Measurements from ENCODE around the gene FUT7. TPM values are rescaled to one million over a fixed set of nuclear protein-coding genes. Genes with fewer than 3 reads are reported as not detected.
A peak's percentile ranks its signal among the peaks of the same experiment; 100 is the strongest.

FUT7 gene
- total RNA-seq, 1 donor = 2.6 TPM

DNA sequence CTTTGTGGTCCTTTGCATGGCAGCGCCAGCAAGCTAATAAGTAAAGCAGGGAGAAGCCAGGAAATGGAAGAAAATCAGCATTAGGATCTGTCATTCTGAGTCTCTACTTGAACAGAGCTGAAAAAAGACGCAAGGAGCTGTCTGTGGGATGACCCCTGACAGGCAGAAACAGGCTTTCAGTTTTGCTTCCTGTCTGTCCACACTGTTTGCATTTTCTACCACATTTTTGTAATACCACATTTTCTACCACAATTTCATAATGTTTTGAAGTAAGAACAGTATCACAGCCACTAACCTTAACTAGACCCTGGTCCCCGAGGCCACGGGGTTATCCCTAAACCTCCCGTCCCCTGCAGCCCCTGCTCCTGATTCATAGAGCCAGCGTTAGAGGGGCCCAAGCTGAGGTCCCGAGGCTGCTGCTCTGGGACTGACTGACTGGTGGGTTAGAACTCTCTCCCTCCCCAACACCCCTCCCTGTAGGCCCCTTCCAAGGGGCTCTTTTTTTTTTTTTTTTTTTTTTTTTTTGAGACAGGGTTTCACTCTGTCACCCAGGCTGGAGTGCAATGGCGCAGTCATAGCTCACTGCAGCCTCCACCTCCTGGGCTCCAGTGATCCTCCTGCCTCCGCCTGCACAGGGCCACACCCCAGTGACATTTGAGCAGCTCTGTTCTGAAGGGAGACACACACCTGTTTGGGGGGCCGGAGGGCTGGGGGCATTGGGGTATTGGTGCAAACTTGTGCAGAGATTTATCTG is 31.5 kb downstream of the FUT7 start:
- H3K4me3 ChIP-seq (ENCODE audit: low read length) = no peak overlapping the region
- no peaks in the 10 kb centered on the region for H3K9me3 ChIP-seq (ENCODE audit: low read depth, low read length)
- no peaks in the 10 kb centered on the region for H3K27me3 ChIP-seq (ENCODE audit: insufficient read depth, low read length)
- H3K4me1 ChIP-seq (ENCODE audit: insufficient read depth, low read length) = peaks cover 64% of the 10 kb centered on the region

DNA sequence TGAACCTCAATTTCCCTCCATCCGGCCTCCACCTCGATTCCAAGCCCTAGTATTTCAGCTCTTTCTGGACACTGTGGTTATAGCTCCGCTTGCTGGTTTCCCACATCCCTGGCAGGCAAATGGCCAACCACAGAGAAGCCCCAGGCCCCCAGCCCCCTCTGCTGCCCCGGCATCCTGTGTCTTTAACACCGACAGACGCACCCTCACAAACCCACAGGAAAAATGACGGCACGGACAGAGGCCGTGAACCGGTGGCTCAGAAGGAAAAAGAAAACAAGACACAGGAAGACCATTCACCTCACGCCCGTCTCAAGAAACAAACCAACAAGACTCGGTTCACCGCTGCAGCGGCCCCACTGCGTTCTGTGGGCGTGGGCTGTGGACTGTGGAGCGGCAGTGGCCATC is 34.1 kb downstream of the FUT7 start:
- no peak overlapping the region for H3K4me3 ChIP-seq (ENCODE audit: low read length)
- H3K4me1 ChIP-seq (ENCODE audit: insufficient read depth, low read length) = peaks cover 81% of the 10 kb centered on the region
- no peaks in the 10 kb centered on the region for H3K9me3 ChIP-seq (ENCODE audit: low read depth, low read length)
- no peaks in the 10 kb centered on the region for H3K27me3 ChIP-seq (ENCODE audit: insufficient read depth, low read length)

DNA sequence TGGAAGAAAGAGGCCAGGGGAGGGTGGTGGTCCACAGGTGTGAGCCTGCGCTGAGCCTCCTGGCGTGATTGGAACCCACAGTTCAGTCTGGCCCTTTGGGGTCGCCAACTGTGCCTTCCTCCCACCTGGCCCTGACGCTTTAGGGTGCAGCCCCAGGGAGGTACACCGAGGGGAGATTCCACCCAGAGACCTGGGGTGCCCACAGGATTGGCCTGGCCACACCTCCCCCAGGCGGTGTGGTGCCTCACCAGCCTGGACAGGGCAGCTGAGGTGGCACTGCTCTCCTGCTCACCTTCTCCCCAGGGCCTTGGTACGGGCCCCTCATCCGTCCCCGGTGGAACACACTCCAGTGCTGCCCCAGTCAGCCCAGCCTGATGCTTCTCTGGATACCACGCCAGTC is 34.5 kb downstream of the FUT7 start:
- H3K27me3 ChIP-seq (ENCODE audit: insufficient read depth, low read length) = no peaks in the 10 kb centered on the region
- H3K4me3 ChIP-seq (ENCODE audit: low read length) = no peak overlapping the region

DNA sequence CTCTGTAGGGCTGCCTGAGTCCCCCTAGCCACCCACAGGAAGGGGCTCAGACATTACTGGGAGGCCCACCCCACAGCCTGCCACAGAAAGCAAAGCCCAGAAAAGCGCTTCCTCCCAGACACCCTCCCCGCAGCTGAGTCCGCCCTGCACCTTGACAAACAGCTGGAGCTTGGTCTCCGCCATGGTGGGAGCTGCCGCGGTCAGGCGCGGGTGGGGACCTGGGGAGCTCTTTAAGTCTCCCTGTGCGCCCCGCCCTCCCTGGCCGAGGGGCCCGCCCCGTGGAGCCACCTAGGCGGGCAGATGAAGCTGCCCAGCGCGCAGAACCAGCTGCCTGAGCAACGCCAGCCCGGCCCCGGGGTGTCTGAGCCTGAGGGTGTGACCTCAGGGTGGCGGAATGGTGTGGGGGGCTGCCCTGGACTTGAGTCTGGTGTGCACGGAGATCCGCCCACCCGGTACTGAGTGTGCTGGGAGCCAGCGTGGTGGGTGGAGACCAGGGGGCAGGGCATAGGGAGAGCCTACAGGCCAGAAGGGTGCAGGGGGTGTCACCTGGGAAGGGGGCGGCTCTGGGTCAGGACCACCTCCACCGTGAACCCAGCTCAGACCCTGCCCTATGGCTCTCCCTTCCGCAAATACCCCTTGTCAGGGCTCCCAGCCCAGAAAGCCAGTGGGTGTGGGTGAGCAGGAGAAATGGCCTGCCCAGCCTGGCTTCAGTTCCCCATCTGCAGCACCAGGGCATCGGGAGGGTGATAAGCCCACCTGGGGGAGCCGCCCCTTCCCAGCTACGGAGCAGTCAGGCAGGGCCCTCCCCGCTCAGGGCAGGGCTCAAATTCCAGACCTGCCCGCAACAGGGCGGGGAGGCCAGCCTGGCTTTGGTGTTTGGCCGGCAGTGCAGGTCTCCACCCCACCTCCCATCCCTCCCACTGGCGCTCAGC is 35.3 kb downstream of the FUT7 start, which contains the start of gene CLIC3:
Gene CLIC3, minus strand, starts transcription at position 208 of the 932 bp plus-strand sequence. Its CDS starts 25 bp downstream, at position 183.
- peak within 1 kb of the TSS; percentile 2 for H3K4me3 ChIP-seq (ENCODE audit: low read length)
- no peaks in the 10 kb centered on the region for H3K27me3 ChIP-seq (ENCODE audit: insufficient read depth, low read length)
- H3K9me3 ChIP-seq (ENCODE audit: low read depth, low read length) = no peaks in the 10 kb centered on the region
- peaks cover 79% of the 10 kb centered on the region for H3K4me1 ChIP-seq (ENCODE audit: insufficient read depth, low read length)

More for the DNA sequence above, 34.5 kb downstream of the FUT7 start:
- Histone ChIP-seq H3K9me3 (ENCODE audit: low read depth, low read length) (no peaks in the 10 kb centered on the region), H3K4me1 (ENCODE audit: insufficient read depth, low read length) (peaks cover 84% of the 10 kb centered on the region)

DNA sequence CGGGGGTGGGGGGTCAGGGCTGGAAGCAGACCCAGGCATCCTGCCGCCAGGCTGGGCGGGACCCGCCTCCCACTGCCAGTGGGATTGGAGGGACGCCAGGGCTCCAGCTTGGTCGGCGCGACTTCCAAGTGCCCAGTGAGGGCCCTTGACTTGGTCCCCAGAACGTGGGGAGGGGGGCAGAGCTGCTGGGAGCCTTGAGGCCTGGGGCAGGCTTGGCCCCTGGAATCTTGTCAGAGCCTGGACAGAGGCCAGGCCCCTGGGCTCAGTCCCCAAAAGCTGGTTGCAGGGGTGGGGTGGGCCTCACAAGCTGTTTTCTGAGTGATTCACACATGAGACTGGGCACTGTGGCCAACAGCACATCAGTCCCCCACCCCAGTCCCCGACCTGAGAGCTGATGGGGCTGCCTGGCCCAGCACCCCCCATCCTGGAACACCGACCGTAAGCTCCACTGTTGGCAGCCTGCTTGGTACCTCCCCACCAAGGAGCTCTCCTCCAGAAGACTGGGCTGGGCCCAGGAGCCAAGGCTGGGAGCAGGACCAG is 36.0 kb downstream of the FUT7 start:
- Histone ChIP-seq H3K27me3 (ENCODE audit: insufficient read depth, low read length) (no peaks in the 10 kb centered on the region), H3K9me3 (ENCODE audit: low read depth, low read length) (no peaks in the 10 kb centered on the region), H3K4me3 (ENCODE audit: low read length) (peak overlapping the region; percentile 2), H3K4me1 (ENCODE audit: insufficient read depth, low read length) (peaks cover 77% of the 10 kb centered on the region)

DNA sequence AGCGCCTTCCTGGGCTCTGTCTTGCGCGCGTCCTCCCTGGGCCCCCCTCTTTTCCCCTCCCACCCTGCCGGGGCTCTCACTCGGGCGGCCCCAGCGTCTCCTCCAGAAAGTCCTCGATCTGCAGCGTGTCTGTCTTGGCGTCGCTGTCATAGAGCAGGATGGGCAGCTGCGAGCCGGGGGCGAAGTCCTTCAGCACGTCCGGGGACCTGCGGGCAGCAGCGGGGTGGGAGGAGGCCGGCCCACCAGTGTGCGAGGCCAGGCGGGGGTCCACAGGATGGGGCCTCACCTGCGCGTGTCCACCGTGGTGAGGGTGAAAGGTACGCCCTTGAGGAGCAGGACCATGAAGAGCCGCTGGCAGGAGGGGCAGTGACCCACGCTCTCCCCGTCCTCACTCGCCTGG is 36.5 kb downstream of the FUT7 start:
- Histone ChIP-seq H3K4me1 (ENCODE audit: insufficient read depth, low read length) (peaks cover 73% of the 10 kb centered on the region), H3K9me3 (ENCODE audit: low read depth, low read length) (no peaks in the 10 kb centered on the region), H3K4me3 (ENCODE audit: low read length) (no peak overlapping the region), H3K27me3 (ENCODE audit: insufficient read depth, low read length) (no peaks in the 10 kb centered on the region)

DNA sequence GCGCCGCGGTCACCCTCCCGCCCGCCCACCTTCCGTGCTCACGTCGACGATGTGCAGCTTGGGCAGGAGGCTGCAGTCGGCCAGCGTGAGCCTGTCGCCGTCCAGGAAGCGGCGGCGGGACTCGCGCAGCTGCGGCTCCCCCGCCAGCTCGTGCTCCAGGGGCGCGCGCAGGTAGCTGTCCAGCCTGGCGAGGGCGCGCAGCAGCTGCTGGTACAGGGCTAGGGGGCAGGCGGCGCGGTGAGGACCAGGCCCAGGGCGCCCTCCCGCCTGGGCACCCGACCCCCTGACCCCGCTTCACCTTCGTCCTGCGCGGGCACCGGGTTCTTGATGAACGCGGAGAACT is 37.0 kb downstream of the FUT7 start:
- Histone ChIP-seq H3K27me3 (ENCODE audit: insufficient read depth, low read length) (no peaks in the 10 kb centered on the region), H3K4me3 (ENCODE audit: low read length) (no peak overlapping the region), H3K4me1 (ENCODE audit: insufficient read depth, low read length) (peaks cover 68% of the 10 kb centered on the region), H3K9me3 (ENCODE audit: low read depth, low read length) (no peaks in the 10 kb centered on the region)

DNA sequence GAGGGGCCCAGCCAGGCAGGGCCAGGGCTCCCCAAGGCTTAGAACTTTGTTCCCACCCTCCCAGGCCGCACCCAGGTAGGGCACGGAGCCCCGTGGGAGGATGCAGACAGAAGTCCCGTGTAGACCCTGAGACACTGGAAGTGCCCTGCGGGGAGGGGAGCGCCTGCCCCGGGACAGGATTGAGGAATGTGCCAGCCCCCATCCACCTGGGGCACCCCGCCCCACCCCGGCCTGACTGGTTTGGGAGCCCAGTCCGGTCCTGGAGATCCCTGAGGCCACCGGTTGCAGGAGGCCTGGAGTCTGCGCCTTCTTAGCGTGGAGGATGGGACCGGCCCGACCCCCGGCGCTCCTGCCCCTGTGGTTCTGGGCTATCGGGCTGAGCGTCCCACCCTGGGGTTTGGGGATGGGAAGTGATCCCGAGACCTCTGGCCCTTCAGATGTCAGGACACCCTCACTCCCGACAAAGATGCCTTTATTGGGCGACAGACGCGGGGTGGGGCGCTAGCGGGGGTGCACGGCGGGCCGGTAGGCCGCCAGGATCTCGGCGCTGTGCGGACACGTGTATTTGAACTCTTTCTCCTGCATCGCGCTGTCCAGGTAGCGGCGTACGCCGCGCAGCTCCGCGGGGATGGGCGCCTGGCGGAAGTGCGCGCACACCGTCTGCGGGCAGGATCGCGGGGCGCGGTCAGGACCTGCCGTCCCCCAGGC is 37.6 kb downstream of the FUT7 start:
- Histone ChIP-seq H3K4me1 (ENCODE audit: insufficient read depth, low read length) (peaks cover 63% of the 10 kb centered on the region), H3K4me3 (ENCODE audit: low read length) (no peak overlapping the region), H3K9me3 (ENCODE audit: low read depth, low read length) (no peaks in the 10 kb centered on the region), H3K27me3 (ENCODE audit: insufficient read depth, low read length) (no peaks in the 10 kb centered on the region)

DNA sequence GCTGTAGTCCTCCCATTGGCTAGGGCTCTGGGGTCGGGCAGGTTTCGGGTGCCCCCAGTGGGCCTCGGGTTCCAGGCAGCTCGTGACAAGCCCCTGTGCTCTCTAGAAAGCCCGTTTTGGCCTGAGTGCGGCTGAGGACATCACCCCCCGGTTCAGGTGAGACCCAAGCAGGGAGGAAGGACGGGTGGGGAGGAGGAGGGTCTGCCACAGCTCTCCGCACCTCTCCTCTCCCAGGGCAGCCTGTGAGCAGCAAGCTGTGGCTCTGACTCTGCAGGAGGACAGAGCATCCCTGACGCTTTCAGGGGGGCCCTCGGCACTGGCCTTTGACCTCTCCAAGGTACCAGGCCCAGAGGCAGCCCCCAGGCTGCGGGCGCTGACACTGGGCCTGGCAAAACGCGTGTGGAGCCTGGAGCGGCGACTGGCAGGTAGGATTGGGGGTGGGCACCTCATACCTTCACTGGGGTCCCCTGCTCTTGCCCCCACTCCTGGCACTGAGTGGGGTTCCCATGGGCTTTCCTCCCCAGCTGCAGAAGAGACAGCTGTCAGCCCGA is 39.0 kb downstream of the FUT7 start:
- no peaks in the 10 kb centered on the region for H3K27me3 ChIP-seq (ENCODE audit: insufficient read depth, low read length)
- peaks cover 48% of the 10 kb centered on the region for H3K4me1 ChIP-seq (ENCODE audit: insufficient read depth, low read length)
- peak overlapping the region; percentile 61 for H3K4me3 ChIP-seq (ENCODE audit: low read length)
- H3K9me3 ChIP-seq (ENCODE audit: low read depth, low read length) = no peaks in the 10 kb centered on the region

DNA sequence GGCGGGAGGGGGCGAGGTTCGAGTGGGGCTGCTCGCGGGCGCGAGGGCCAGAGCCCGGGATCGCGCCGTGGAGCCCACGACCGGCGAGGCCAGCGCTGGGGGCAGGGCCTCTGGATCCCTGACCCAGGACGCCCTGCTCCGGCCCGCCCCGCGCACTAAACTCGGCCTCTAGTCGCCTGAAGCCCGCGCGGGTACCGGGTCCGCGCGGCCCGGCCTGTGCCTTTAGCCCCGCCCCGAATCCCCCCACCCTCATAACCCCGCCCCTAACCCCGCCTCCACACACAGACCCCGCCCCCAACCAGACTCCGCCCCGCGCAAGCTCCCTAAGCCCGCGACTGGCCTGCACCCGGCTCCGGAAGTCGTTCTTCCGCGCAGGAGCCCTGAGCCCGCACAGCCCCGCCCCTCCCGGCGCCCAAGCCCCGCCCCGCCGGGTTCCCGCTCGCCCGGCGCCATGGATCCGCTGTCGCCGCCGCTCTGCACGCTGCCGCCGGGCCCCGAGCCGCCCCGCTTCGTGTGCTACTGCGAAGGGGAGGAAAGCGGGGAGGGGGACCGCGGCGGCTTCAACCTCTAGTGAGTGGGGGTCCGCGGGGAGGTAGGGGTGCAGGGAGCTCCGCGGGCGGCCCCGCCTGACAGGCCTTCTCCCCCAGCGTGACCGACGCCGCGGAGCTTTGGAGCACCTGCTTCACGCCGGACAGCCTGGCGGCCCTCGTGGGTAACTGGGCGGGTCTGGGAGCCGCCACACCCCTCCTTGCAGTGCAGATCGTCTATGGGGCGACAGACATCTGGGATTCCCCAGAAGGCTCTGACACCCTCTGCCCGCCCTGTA is 39.7 kb downstream of the FUT7 start, which contains the start of gene PAXX:
Gene PAXX, plus strand, starts transcription at position 430 of the 826 bp plus-strand sequence. Its CDS starts 22 bp downstream, at position 452.
- no peaks in the 10 kb centered on the region for H3K27me3 ChIP-seq (ENCODE audit: insufficient read depth, low read length)
- H3K9me3 ChIP-seq (ENCODE audit: low read depth, low read length) = no peaks in the 10 kb centered on the region
- peak within 1 kb of the TSS; percentile 61 for H3K4me3 ChIP-seq (ENCODE audit: low read length)
- peaks cover 41% of the 10 kb centered on the region for H3K4me1 ChIP-seq (ENCODE audit: insufficient read depth, low read length)

DNA sequence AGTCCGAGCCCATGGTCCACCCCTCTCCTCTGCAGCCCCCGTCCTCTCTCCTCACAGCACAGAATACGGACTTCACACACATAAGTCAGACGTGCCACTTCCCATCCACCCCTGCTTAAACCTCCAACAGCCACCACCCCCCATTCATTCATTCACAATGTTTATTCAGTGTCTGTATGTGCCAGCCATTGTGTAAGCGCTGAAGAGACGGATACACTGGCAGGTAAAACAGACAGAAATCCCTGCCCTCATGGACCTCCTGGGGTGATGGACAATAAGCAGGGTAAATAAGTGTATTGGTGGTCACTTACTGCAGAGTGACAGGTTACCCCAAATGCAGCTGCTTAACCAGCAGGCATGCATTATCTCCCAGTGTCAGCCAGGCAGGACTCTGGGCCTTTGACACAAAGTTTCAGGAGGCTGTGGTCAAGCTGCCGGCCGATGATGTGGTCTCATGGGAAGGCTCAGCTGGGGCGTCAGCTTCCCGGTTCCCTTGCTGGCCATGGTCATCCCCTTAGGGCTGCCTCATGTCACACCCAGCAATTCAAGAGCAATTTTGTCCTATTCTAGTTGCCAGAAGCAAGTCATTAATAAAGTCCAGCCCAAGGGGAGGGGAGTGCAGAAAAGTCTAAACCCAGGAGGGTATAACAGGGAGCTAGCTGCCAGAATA is 41.5 kb downstream of the FUT7 start:
- no peak overlapping the region for H3K4me3 ChIP-seq (ENCODE audit: low read length)
- H3K4me1 ChIP-seq (ENCODE audit: insufficient read depth, low read length) = peaks cover 27% of the 10 kb centered on the region
- no peaks in the 10 kb centered on the region for H3K9me3 ChIP-seq (ENCODE audit: low read depth, low read length)
- H3K27me3 ChIP-seq (ENCODE audit: insufficient read depth, low read length) = peaks cover 3% of the 10 kb centered on the region

DNA sequence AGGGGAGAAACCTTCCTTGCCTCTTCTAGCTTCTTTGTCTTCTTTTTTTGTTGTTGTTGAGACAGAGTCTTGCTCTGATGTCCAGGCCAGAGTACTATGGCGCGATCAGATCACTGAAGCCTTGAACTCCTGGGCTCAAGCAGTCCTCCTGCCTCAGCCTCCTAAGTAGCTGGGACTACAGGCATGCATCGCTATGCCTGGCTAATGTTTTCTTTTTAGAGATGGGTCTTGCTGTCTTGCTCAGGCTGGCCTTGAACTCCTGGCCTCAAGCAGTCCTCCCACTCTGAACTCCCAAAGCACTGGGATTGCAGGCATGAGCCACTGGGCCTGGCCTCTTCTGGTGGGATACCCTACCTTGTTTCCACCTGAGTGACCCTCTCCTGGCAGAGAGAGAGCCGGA is 43.0 kb downstream of the FUT7 start:
- H3K9me3 ChIP-seq (ENCODE audit: low read depth, low read length) = no peaks in the 10 kb centered on the region
- peaks cover 20% of the 10 kb centered on the region for H3K4me1 ChIP-seq (ENCODE audit: insufficient read depth, low read length)
- H3K27me3 ChIP-seq (ENCODE audit: insufficient read depth, low read length) = peaks cover 12% of the 10 kb centered on the region
- H3K4me3 ChIP-seq (ENCODE audit: low read length) = no peak overlapping the region

DNA sequence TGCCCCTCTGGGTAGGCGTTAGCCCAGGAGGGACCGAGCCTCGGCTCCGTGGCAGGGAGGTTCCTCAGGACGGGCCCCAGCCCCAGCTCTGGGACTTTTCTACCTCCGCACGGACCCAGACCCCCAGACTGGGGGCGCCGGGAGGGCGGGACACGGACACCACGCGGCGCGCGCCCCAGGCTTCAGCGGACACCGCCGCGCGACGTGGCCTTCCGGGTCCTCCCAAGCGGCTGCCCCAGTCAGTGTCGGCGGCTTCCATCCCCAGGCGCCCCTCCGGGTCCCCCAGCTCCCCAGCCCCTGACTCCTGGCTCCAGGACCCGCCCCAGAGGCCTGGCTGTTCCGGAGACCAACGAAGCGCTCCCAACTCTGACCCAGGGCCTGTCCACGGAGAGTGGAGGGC is 46.0 kb downstream of the FUT7 start:
- H3K27me3 ChIP-seq (ENCODE audit: insufficient read depth, low read length) = peaks cover 16% of the 10 kb centered on the region
- H3K9me3 ChIP-seq (ENCODE audit: low read depth, low read length) = no peaks in the 10 kb centered on the region
- H3K4me1 ChIP-seq (ENCODE audit: insufficient read depth, low read length) = no peaks in the 10 kb centered on the region
- H3K4me3 ChIP-seq (ENCODE audit: low read length) = no peak overlapping the region
